Kidney (tissue), 14 donors: ENCODE measurements around the gene EQTN. TPM values are rescaled to one million over a fixed set of nuclear protein-coding genes. Genes with fewer than 3 reads are reported as not detected.

Experiments used
- DNase-seq, 5 donors: peaks; one replicate each; pipeline ENCODE4 v3.0.0-alpha.2; 2013 to 2020
- FAIRE-seq: peaks from 2 replicates; lab custom pipeline; 2012; peaks lifted over from hg19 to GRCh38; lab: Jason Lieb, UNC
- H3K27ac ChIP-seq, 2 donors: one replicate each; pipeline ENCODE4 v1.7.0; 2013; ENCODE audit warnings: low read depth in 2 of 2, low read length in 2 of 2, inconsistent platforms in 1 of 2
- H3K27me3 ChIP-seq: one replicate; pipeline ENCODE4 v1.7.1; 2013; ENCODE audit warnings: low read length, inconsistent platforms; ENCODE audit not compliant: control insufficient read depth, insufficient read depth
- H3K36me3 ChIP-seq, 3 donors: one replicate each; pipeline versions ENCODE4 v1.7.0 to v1.7.1; 2013; ENCODE audit warnings: low read length in 3 of 3, control low read depth in 1 of 3, inconsistent platforms in 1 of 3; ENCODE audit not compliant: insufficient read depth in 3 of 3, control insufficient read depth in 2 of 3
- H3K4me1 ChIP-seq, 3 donors: one replicate each; pipeline versions ENCODE4 v1.7.0 to v1.7.1; 2013; ENCODE audit warnings: low read length in 3 of 3, inconsistent platforms in 1 of 3, low read depth in 1 of 3; ENCODE audit not compliant: control insufficient read depth in 2 of 3, insufficient read depth in 2 of 3
- H3K4me3 ChIP-seq, 3 donors: one replicate each; pipeline versions ENCODE4 v1.7.0 to v1.8.1; 2013; ENCODE audit warnings: low read length in 3 of 3, control low read depth in 1 of 3, inconsistent platforms in 1 of 3
- H3K9ac ChIP-seq, 3 donors: one replicate each; pipeline versions ENCODE4 v1.7.0 to v1.7.1; 2013; ENCODE audit warnings: low read length in 3 of 3, control low read depth in 1 of 3, inconsistent platforms in 1 of 3
- H3K9me3 ChIP-seq, 3 donors: one replicate each; pipeline versions ENCODE4 v1.7.0 to v1.7.1; 2013; ENCODE audit warnings: low read length in 3 of 3, control low read depth in 1 of 3, inconsistent platforms in 1 of 3; ENCODE audit not compliant: control insufficient read depth in 2 of 3, insufficient read depth in 1 of 3
- CTCF ChIP-seq: IDR thresholded peaks from 3 replicates; pipeline ENCODE4 v1.5.1; 2012; ENCODE audit warnings: mild to moderate bottlenecking, moderate library complexity, borderline replicate concordance; ENCODE audit not compliant: insufficient read depth; ENCODE audit errors: extremely low read depth
- intact Hi-C: fragments of 100-400 bp; cut with DNase I; formaldehyde crosslinking; loops from one replicate; pipeline ENCODE4 v1.11.1; 2022
- polyA plus RNA-seq: library from polyadenylated mRNA; stranded (reverse); fragments of 350-450 nt; fragmentation: Illumina TruSeq; extraction: RNeasy Lipid Tissue Mini Kit (QIAGEN cat#74804); gene quantifications from one replicate; pipeline ENCODE4 v1.2.3, GENCODE V29; 2014; ENCODE audit warnings: low read depth, low replicate concordance; ENCODE audit not compliant: insufficient read depth
- total RNA-seq: library from RNA; stranded (reverse); fragmentation: NEBNext Ultra II Directional; extraction: Animal tissue kit (Norgen Biotek cat#: 25700); gene quantifications from one replicate; pipeline ENCODE4 v1.2.1, GENCODE V29; 2021
- donor health status: control.
- donor health status: control.
- donor health status: control.
- donor health status: control.
- donor health status: control.
- donor health status: DM: yes; HTN: yes; CAD: no.
- donor health status: Normal renal cell carcinoma (clear cell type).

The EQTN gene
- total and polyA plus RNA-seq, 2 donors from 2014 or later = 1.4 TPM; not detected in 1

GRCh38 chr9:27336829-27337228 lies 39.9 kb upstream of the EQTN start:
- intact Hi-C loops = loop anchor here (10.0 kb wide), 1 partner anchor 188 kb away; the partner anchor contains the start of genes IFNK and MOB3B
- TF ChIP-seq CTCF = no peak
- H3K4me1 ChIP-seq = peaks cover 7 to 28% (median 17%) of the 10 kb centered on the region in 3 donors

GRCh38 chr9:27336126-27336525 lies 39.2 kb upstream of the EQTN start:
- no peaks in the 10 kb centered on the region for H3K36me3 ChIP-seq
- H3K27ac ChIP-seq = no peak overlapping the region
- FAIRE-seq = no peak
- H3K9me3 ChIP-seq = no peaks in the 10 kb centered on the region
- no peak overlapping the region for H3K4me3 ChIP-seq
- H3K9ac ChIP-seq = no peak overlapping the region
- intact Hi-C loops = loop anchor here (10.0 kb wide), 1 partner anchor 189 kb away; the partner anchor contains the start of genes IFNK and MOB3B
- TF ChIP-seq CTCF = no peak
- H3K4me1 ChIP-seq = peaks cover 2 to 28% (median 13%) of the 10 kb centered on the region in 3 donors
- peak in 1 of 5 donors; percentile 38 for DNase-seq
- no peaks in the 10 kb centered on the region for H3K27me3 ChIP-seq

More at GRCh38 chr9:27336829-27337228, 39.9 kb upstream of the EQTN start:
- H3K4me3 ChIP-seq = no peak overlapping the region
- no peaks in the 10 kb centered on the region for H3K27me3 ChIP-seq
- H3K36me3 ChIP-seq = no peaks in the 10 kb centered on the region
- DNase-seq (no peak), FAIRE-seq (no peak)
- no peak overlapping the region for H3K9ac ChIP-seq
- no peak overlapping the region for H3K27ac ChIP-seq
- H3K9me3 ChIP-seq = no peaks in the 10 kb centered on the region

- no peak for TF ChIP-seq CTCF
- no peak for DNase-seq
- Histone ChIP-seq H3K27me3 (no peaks in the 10 kb centered on the region), H3K27ac (no peak overlapping the region), H3K36me3 (no peaks in the 10 kb centered on the region), H3K4me3 (no peak overlapping the region), H3K4me1 (peaks cover 0 to 22% (median 7%) of the 10 kb centered on the region in 3 donors), H3K9me3 (no peaks in the 10 kb centered on the region), H3K9ac (no peak overlapping the region)
- FAIRE-seq = no peak
- intact Hi-C loops = loop anchor here (10.0 kb wide), 1 partner anchor 190 kb away; the partner anchor contains the start of genes IFNK and MOB3B
Observed at GRCh38 chr9:27335075-27335474, 38.1 kb upstream of the EQTN start.
